Measurements from ENCODE around the gene ADPRHL1.
"Not testable (repeated sequence)": the region's sequence is repeated elsewhere in the genome, so short reads cannot be mapped to it uniquely, and the experiment has no call there.

The ADPRHL1 gene

GRCh38 chr13:113399755-113400149 is 53.5 kb downstream of the ADPRHL1 start:
- no peak for DNase-seq

- DNase-seq: no peak
Measured at GRCh38 chr13:113398963-113399754, 54.1 kb downstream of the ADPRHL1 start.

- no peak for DNase-seq
Measured at GRCh38 chr13:113397608-113398425, 55.5 kb downstream of the ADPRHL1 start.

GRCh38 chr13:113394339-113394640 is 59.0 kb downstream of the ADPRHL1 start:
- DNase-seq: no peak

- peak; percentile 82 for DNase-seq
Measured at GRCh38 chr13:113393563-113394338, 59.5 kb downstream of the ADPRHL1 start.

- no peak for DNase-seq
Measured at GRCh38 chr13:113393226-113393562, 60.1 kb downstream of the ADPRHL1 start.

GRCh38 chr13:113390874-113391497 is 62.3 kb downstream of the ADPRHL1 start:
- DNase-seq: no peak

- not testable (repeated sequence) for DNase-seq
Measured at GRCh38 chr13:113389586-113389985, 63.7 kb downstream of the ADPRHL1 start.

- DNase-seq: no peak
Measured at GRCh38 chr13:113387396-113387795, 65.9 kb downstream of the ADPRHL1 start.

GRCh38 chr13:113383089-113383488 is 70.2 kb downstream of the ADPRHL1 start:
- DNase-seq: no peak

- not testable (repeated sequence) for DNase-seq
Measured at GRCh38 chr13:113382542-113382941, 70.7 kb downstream of the ADPRHL1 start.

- DNase-seq: no peak
Measured at GRCh38 chr13:113378825-113379224, 74.5 kb downstream of the ADPRHL1 start.

- DNase-seq: no peak
Measured at GRCh38 chr13:113374511-113375175, 78.6 kb downstream of the ADPRHL1 start.

GRCh38 chr13:113373811-113374485 is 79.3 kb downstream of the ADPRHL1 start:
- DNase-seq: no peak

- DNase-seq: not testable (repeated sequence)
Measured at GRCh38 chr13:113371701-113372100, 81.6 kb downstream of the ADPRHL1 start.

- no peak for DNase-seq
Measured at GRCh38 chr13:113371061-113371460, 82.2 kb downstream of the ADPRHL1 start.

- no peak for DNase-seq
Measured at GRCh38 chr13:113369881-113370280, 83.4 kb downstream of the ADPRHL1 start.

- no peak for DNase-seq
Measured at GRCh38 chr13:113369189-113369588, 84.1 kb downstream of the ADPRHL1 start.

GRCh38 chr13:113368353-113368752 is 84.9 kb downstream of the ADPRHL1 start:
- not testable (repeated sequence) for DNase-seq

GRCh38 chr13:113367771-113368170 is 85.5 kb downstream of the ADPRHL1 start:
- no peak for DNase-seq

- DNase-seq: no peak
Measured at GRCh38 chr13:113367020-113367560, 86.2 kb downstream of the ADPRHL1 start.

All from activated naive CD4-positive, alpha-beta T cell treated with Interleukin-2 at 50 U/mL for 16 hours (primary cell).